ENCODE data around the gene ZBTB4.

DNA sequence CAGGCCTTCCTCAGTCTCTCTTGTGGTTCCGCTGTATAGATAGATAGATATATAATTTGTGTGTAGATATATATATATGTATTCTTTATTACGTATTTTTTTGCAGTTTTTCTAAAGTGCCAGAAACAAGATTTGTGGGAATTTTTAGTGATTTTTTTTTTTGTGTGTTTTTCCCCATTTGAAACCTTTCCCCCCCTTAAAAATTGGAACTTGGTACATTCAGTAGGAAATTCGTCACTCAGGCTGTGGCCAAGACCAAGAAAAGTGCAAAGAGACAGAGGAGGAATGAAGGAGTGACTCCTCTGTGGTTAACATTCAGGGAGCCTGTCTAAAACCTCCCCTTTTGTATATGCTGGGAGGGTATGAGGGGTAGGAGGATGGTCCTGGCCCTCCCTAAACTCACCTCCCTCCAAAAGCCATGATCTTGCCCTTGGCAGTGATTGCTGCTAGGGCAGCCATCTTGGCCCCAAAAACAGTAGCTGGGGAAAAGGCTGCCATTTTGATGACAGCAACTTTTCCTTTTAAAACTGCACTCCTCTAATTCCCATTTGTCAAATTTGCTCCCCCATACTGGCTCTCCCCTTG is 19.4 kb downstream of the ZBTB4 start:
- TF ChIP-seq, protein P1, sequence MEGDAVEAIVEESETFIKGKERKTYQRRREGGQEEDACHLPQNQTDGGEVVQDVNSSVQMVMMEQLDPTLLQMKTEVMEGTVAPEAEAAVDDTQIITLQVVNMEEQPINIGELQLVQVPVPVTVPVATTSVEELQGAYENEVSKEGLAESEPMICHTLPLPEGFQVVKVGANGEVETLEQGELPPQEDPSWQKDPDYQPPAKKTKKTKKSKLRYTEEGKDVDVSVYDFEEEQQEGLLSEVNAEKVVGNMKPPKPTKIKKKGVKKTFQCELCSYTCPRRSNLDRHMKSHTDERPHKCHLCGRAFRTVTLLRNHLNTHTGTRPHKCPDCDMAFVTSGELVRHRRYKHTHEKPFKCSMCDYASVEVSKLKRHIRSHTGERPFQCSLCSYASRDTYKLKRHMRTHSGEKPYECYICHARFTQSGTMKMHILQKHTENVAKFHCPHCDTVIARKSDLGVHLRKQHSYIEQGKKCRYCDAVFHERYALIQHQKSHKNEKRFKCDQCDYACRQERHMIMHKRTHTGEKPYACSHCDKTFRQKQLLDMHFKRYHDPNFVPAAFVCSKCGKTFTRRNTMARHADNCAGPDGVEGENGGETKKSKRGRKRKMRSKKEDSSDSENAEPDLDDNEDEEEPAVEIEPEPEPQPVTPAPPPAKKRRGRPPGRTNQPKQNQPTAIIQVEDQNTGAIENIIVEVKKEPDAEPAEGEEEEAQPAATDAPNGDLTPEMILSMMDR (IDR thresholded peaks at IDR 0.05): no peak
- TF ChIP-seq POLR2AphosphoS5 (IDR thresholded peaks at IDR 0.05): no peak
- no peak for TF ChIP-seq EP300 (IDR thresholded peaks at IDR 0.05)
- no peak for TF ChIP-seq POLR2A (IDR thresholded peaks at IDR 0.05)
